GM12878 (cell line): ENCODE results near the gene SOWAHC. TPM values are rescaled to one million over a fixed set of nuclear protein-coding genes. Genes with fewer than 3 reads are reported as not detected.

Experiments used
- ATAC-seq: fragments of 200-7000 bp; cut with Tn5 transposase; 3 replicates; pipeline ENCODE4 v1.9.1; 2020; ENCODE audit warnings: mild to moderate bottlenecking, moderate library complexity
- BruUV-seq: library from RNA; stranded (reverse); fragments of 400-500 nt; replicated peaks from 2 replicates; lab custom pipeline; 2021; lab: Mats Ljungman, UMichigan
- CTCF ChIA-PET: fragments of 300-600 bp; sonication (Branson Sonifier 250); formaldehyde crosslinking; extraction: SDS; loops from one replicate; lab custom pipeline; 2021; ENCODE audit warnings: inconsistent platforms; lab: Yijun Ruan, JAX
- POLR2A ChIA-PET: fragments of 350-600 bp; formaldehyde crosslinking; extraction: SDS; loops from one replicate; lab custom pipeline; 2021; ENCODE audit warnings: inconsistent platforms; lab: Charles Lee
- RAD21 ChIA-PET: fragments of 300-600 bp; sonication (Branson Sonifier 250); formaldehyde crosslinking; loops from one replicate; lab custom pipeline; 2023; ENCODE audit warnings: antibody characterized with exemption; ENCODE audit not compliant: unreplicated experiment; lab: Charles Lee
- SMC1A ChIA-PET: fragments of 300-600 bp; sonication (Branson Sonifier 250); formaldehyde crosslinking; loops from one replicate; lab custom pipeline; 2023; ENCODE audit not compliant: unreplicated experiment, uncharacterized antibody; lab: Charles Lee
- DNase-seq: peaks from one replicate; pipeline ENCODE4 v3.0.0-alpha.2; 2011; ENCODE audit warnings: low read depth, low spot score
- FAIRE-seq: peaks from 3 replicates; lab custom pipeline; 2011; peaks lifted over from hg19 to GRCh38; lab: Jason Lieb, UNC
- H2AFZ ChIP-seq: 2 replicates; pipeline ENCODE4 v1.6.0; 2011; ENCODE audit warnings: low read depth, low read length, control low read depth; ENCODE audit not compliant: control insufficient read depth
- H3K27ac ChIP-seq: 2 replicates; pipeline ENCODE4 v1.5.1; 2011; ENCODE audit warnings: control low read depth; ENCODE audit not compliant: control insufficient read depth, insufficient read depth
- H3K27me3 ChIP-seq, 2 experiments: replicated peaks in 1 of 2; 2 replicates each; pipeline versions ENCODE4 v1.6.0 to v1.6.1; 2011; ENCODE audit warnings: low read length in 1 of 2; ENCODE audit not compliant: control insufficient read depth in 2 of 2, insufficient read depth in 2 of 2
- H3K36me3 ChIP-seq, 2 experiments: 2 replicates each; pipeline ENCODE4 v1.5.1; 2011; ENCODE audit warnings: low read length in 1 of 2; ENCODE audit not compliant: control insufficient read depth in 2 of 2, insufficient read depth in 2 of 2
- H3K4me1 ChIP-seq: 2 replicates; pipeline ENCODE4 v1.6.1; 2011; ENCODE audit warnings: mild to moderate bottlenecking, low read length, moderate library complexity, mixed read lengths; ENCODE audit not compliant: control insufficient read depth, insufficient read depth
- H3K4me2 ChIP-seq: 2 replicates; pipeline ENCODE4 v1.6.0; 2011; ENCODE audit warnings: control low read depth; ENCODE audit not compliant: control insufficient read depth, insufficient read depth
- H3K4me3 ChIP-seq: fragments of 200-600 bp; sonication (generic); 2 replicates; pipeline ENCODE4 v1.5.1; 2016
- H3K79me2 ChIP-seq: 2 replicates; pipeline ENCODE4 v1.6.0; 2011; ENCODE audit warnings: low read length; ENCODE audit not compliant: control insufficient read depth, insufficient read depth
- H3K9ac ChIP-seq: 2 replicates; pipeline ENCODE4 v1.8.0; 2011; ENCODE audit warnings: low read length, control low read depth, mixed read lengths; ENCODE audit not compliant: control insufficient read depth, insufficient read depth
- H3K9me3 ChIP-seq: replicated peaks from 3 replicates; pipeline ENCODE4 v1.5.1; 2011; ENCODE audit warnings: mild to moderate bottlenecking, low read length; ENCODE audit not compliant: control insufficient read depth, insufficient read depth
- H4K20me1 ChIP-seq: 2 replicates; pipeline ENCODE4 v1.6.0; 2011; ENCODE audit not compliant: control insufficient read depth, insufficient read depth
- BRCA1 ChIP-seq: IDR thresholded peaks from 2 replicates; pipeline ENCODE4 v1.6.1; 2011; ENCODE audit warnings: low read depth, low read length, improper control_type of control experiment
- CREM ChIP-seq: IDR thresholded peaks from 2 replicates; pipeline ENCODE4 v1.6.1; 2014; ENCODE audit warnings: antibody characterized with exemption, low read depth
- DPF2 ChIP-seq: fragments of 450-650 bp; IDR thresholded peaks from 2 replicates; pipeline ENCODE4 v1.6.1; 2017; ENCODE audit warnings: mild to moderate bottlenecking
- HCFC1 ChIP-seq: fragments of 150-350 bp; IDR thresholded peaks from 2 replicates; pipeline ENCODE4 v1.6.1; 2014; ENCODE audit warnings: low read length
- IRF3 ChIP-seq: fragments of 450-650 bp; IDR thresholded peaks from 2 replicates; pipeline ENCODE4 v1.6.1; 2014; ENCODE audit warnings: mild to moderate bottlenecking
- MYC ChIP-seq: IDR thresholded peaks from 2 replicates; pipeline ENCODE4 v1.6.1; 2011; ENCODE audit warnings: mild to moderate bottlenecking, low read length, moderate library complexity, inconsistent platforms; ENCODE audit not compliant: insufficient read depth, insufficient replicate concordance, insufficient read length, severe bottlenecking
- NFYA ChIP-seq: IDR thresholded peaks from 2 replicates; pipeline ENCODE4 v1.6.1; 2011; ENCODE audit warnings: low read depth, mild to moderate bottlenecking, low read length, improper control_type of control experiment, borderline replicate concordance
- RELA ChIP-seq: fragments of 450-650 bp; IDR thresholded peaks from 2 replicates; pipeline ENCODE4 v1.8.0; 2014; ENCODE audit warnings: borderline replicate concordance; ENCODE audit not compliant: partially characterized antibody
- YBX1 ChIP-seq: fragments of 450-650 bp; IDR thresholded peaks from 2 replicates; pipeline ENCODE4 v1.6.1; 2016; ENCODE audit warnings: antibody characterized with exemption
- ZBED1 ChIP-seq: IDR thresholded peaks from 2 replicates; pipeline ENCODE4 v1.6.1; 2016; ENCODE audit warnings: borderline replicate concordance
- ZNF207 ChIP-seq: fragments of 450-650 bp; IDR thresholded peaks from 2 replicates; pipeline ENCODE4 v1.6.1; 2014; ENCODE audit warnings: antibody characterized with exemption, mild to moderate bottlenecking, borderline replicate concordance
- in situ Hi-C: fragments of 300-500 bp; cut with MboI; formaldehyde crosslinking; loops from 9 replicates; pipeline ENCODE4 v1.14.3; 2018; ENCODE audit warnings: mixed read lengths
- intact Hi-C: fragments of 100-400 bp; cut with micrococcal nuclease; formaldehyde crosslinking; loops from one replicate; pipeline ENCODE4 v1.14.2; 2022; ENCODE audit not compliant: unreplicated experiment
- polyA plus RNA-seq, 11 experiments: library from polyadenylated mRNA; depleted of rRNA in 4 of 11; unstranded in 6 of 11; stranded (reverse) in 5 of 11; fragments of >200 nt; fragmentation: Nextera tagmentation in 4 of 11; fragmentation: Illumina TruSeq in 1 of 11; extraction: Ambion mirVana in 4 of 11; extraction: Trizol in 1 of 11; gene quantifications; 1 replicate in 1 of 11; 2 replicates in 10 of 11; pipeline versions ENCODE4 v1.2.1 to v1.2.3, GENCODE V29; 2011 to 2016; ENCODE audit warnings: inconsistent platforms in 2 of 11, missing spikeins in 2 of 11, low read depth in 1 of 11
- total RNA-seq, 4 experiments: library from RNA; depleted of rRNA in 3 of 4; stranded (reverse); fragments of >200 nt in 3 of 4; fragmentation: Illumina TruSeq in 1 of 4; extraction: Trizol in 1 of 4; gene quantifications; 2 replicates each; pipeline versions ENCODE4 v1.2.1 to v1.2.3, GENCODE V29; 2013 to 2021
- TF ChIP-seq, protein P1 (sequence below): IDR thresholded peaks from 2 replicates; pipeline ENCODE4 v1.6.1; 2012; ENCODE audit warnings: improper control_type of control experiment, low read depth, low read length; ENCODE audit not compliant: insufficient replicate concordance

SOWAHC gene
- total and polyA plus RNA-seq, 10 of the 15 experiments (the other 5 are each of a cell fraction or from before 2014, with no cell fraction given) = 0.48 to 2.6 (median 1.8) TPM

DNA sequence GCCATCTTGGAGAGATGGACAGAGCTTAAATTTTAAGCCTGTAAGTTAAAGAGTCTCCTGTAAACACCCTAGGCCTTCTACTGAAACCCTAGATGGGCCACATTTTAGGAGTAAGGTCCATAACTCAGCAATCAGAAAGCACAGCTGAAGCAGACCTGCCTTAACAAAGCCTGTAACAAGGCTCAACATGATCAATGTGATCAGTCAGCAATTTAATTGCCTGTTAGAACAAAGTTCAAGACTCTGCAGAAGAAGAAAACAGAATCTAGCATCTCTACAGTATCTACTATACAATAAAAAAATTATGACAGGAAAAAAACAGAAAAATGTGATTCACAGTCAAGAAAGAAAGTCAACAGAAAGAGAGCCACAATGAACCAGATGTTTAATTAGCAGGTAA is 27.5 kb upstream of the SOWAHC start (continued):
- TF ChIP-seq, protein P1, sequence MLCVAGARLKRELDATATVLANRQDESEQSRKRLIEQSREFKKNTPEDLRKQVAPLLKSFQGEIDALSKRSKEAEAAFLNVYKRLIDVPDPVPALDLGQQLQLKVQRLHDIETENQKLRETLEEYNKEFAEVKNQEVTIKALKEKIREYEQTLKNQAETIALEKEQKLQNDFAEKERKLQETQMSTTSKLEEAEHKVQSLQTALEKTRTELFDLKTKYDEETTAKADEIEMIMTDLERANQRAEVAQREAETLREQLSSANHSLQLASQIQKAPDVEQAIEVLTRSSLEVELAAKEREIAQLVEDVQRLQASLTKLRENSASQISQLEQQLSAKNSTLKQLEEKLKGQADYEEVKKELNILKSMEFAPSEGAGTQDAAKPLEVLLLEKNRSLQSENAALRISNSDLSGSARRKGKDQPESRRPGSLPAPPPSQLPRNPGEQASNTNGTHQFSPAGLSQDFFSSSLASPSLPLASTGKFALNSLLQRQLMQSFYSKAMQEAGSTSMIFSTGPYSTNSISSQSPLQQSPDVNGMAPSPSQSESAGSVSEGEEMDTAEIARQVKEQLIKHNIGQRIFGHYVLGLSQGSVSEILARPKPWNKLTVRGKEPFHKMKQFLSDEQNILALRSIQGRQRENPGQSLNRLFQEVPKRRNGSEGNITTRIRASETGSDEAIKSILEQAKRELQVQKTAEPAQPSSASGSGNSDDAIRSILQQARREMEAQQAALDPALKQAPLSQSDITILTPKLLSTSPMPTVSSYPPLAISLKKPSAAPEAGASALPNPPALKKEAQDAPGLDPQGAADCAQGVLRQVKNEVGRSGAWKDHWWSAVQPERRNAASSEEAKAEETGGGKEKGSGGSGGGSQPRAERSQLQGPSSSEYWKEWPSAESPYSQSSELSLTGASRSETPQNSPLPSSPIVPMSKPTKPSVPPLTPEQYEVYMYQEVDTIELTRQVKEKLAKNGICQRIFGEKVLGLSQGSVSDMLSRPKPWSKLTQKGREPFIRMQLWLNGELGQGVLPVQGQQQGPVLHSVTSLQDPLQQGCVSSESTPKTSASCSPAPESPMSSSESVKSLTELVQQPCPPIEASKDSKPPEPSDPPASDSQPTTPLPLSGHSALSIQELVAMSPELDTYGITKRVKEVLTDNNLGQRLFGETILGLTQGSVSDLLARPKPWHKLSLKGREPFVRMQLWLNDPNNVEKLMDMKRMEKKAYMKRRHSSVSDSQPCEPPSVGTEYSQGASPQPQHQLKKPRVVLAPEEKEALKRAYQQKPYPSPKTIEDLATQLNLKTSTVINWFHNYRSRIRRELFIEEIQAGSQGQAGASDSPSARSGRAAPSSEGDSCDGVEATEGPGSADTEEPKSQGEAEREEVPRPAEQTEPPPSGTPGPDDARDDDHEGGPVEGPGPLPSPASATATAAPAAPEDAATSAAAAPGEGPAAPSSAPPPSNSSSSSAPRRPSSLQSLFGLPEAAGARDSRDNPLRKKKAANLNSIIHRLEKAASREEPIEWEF = no peak
- TF ChIP-seq RELA (no peak), YBX1 (no peak)

DNA sequence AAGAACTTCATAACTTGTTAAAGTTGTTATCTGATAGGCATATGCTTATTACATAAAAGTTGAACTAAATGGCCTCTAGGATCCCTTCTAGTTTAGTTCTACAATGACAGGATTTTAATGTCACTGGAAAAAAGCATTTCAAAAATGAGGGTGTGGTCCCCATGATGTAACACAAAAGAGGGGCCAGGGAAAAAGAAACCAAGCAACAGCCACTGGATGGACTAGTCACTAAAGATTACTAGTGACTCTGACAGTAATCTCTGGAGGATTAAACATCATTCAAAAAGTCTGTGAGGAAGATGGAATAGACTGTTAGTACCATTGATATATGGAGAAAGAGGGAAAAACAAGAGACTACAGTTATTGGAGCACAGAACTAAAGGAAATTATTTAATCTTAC is 23.0 kb upstream of the SOWAHC start:
- RAD21 ChIA-PET = no interaction called here
- Histone ChIP-seq H3K9ac (no peak overlapping the region), H3K4me3 (no peak overlapping the region), H3K27me3 (no peaks in the 10 kb centered on the region), H2AFZ (no peak overlapping the region), H4K20me1 (no peaks in the 10 kb centered on the region), H3K9me3 (no peaks in the 10 kb centered on the region; the same call in 2 of the 3 replicates), H3K36me3 (no peaks in the 10 kb centered on the region; a peak in 2 of 4 replicates), H3K4me1 (peaks cover 14% of the 10 kb centered on the region), H3K27ac (no peak overlapping the region; the same call in 1 of the 2 replicates), H3K79me2 (peaks cover 19% of the 10 kb centered on the region), H3K4me2 (no peak overlapping the region)
- intact Hi-C loops (no loop called here), in situ Hi-C loops (no loop called here)
- POLR2A ChIA-PET = no interaction called here
- ATAC-seq (no peak), DNase-seq (no peak), FAIRE-seq (no peak)
- CTCF ChIA-PET = interaction anchor here (0.7 kb wide), 1 partner anchor 45 kb away, joined by 4 read pairs; no protein-coding TSS in a partner anchor
- SMC1A ChIA-PET = interaction anchor here (1.4 kb wide), 1 partner anchor 22 kb away, joined by 4 read pairs; no protein-coding TSS in a partner anchor
- TF ChIP-seq NFYA (no peak), BRCA1 (no peak), ZBED1 (no peak), HCFC1 (no peak), CREM (no peak), YBX1 (no peak), IRF3 (no peak), DPF2 (no peak), ZNF207 (no peak), MYC (no peak)
- TF ChIP-seq, protein P1 = no peak
- no TSS peak for BruUV-seq
